Activated CD8-positive, alpha-beta memory T cell treated with anti-CD3 and anti-CD28 coated beads, Interleukin-2, amount 10 ng/mL, durations not matched to agents 7 days and 5 days (primary cell): Measurements from ENCODE around the gene VMP1. TPM values are rescaled to one million over a fixed set of nuclear protein-coding genes. Genes with fewer than 3 reads are reported as not detected.
"Not testable (repeated sequence)": the region's sequence is repeated elsewhere in the genome, so short reads cannot be mapped to it uniquely, and the experiment has no call there.

Source experiments
- ATAC-seq: fragments of 150-1000 bp; cut with Tn5 transposase; one replicate; pipeline ENCODE4 v1.10.0; 2021; ENCODE audit warnings: moderate library complexity
- CTCF ChIA-PET: fragments of 350-600 bp; sonication (Branson Sonifier 250); formaldehyde crosslinking; loops from one replicate; lab custom pipeline; 2021; ENCODE audit warnings: antibody characterized with exemption; lab: Charles Lee
- DNase-seq: peaks from one replicate; pipeline ENCODE4 v3.0.0-alpha.2; 2020
- H3K27ac Mint-ChIP-seq: one replicate; pipeline ENCODE4 v1.8.0; 2021; ENCODE audit warnings: mild to moderate bottlenecking, mixed read lengths
- H3K27me3 Mint-ChIP-seq: one replicate; pipeline ENCODE4 v1.8.0; 2021; ENCODE audit warnings: mixed read lengths
- H3K36me3 Mint-ChIP-seq: one replicate; pipeline ENCODE4 v1.8.0; 2021; ENCODE audit warnings: mild to moderate bottlenecking, mixed read lengths
- H3K4me1 Mint-ChIP-seq: one replicate; pipeline ENCODE4 v1.8.0; 2021; ENCODE audit warnings: mixed read lengths
- H3K4me3 Mint-ChIP-seq: one replicate; pipeline ENCODE4 v1.8.0; 2021; ENCODE audit warnings: mild to moderate bottlenecking, moderate library complexity, mixed read lengths
- H3K9me3 Mint-ChIP-seq: one replicate; pipeline ENCODE4 v1.8.0; 2022; ENCODE audit warnings: low read depth, mixed read lengths
- total RNA-seq, 2 experiments: library from RNA; stranded (reverse); gene quantifications; one replicate each; pipeline ENCODE4 v1.2.3, GENCODE V29; 2021

VMP1 gene
- total RNA-seq, 2 experiments from 2014 or later: 279 to 396 TPM

- CTCF ChIA-PET: interaction anchor here (0.6 to 4.3 kb wide), 7 partner anchors 17 to 78 kb away, joined by 3 to 30 read pairs (median 4); partner anchors contain the start of genes RPS6KB1 and TUBD1
- Mint-ChIP-seq H3K9me3 (no peaks in the 10 kb centered on the region), H3K36me3 (peaks cover 26% of the 10 kb centered on the region), H3K27me3 (no peaks in the 10 kb centered on the region), H3K27ac (peak overlapping the region; percentile 98), H3K4me1 (peaks cover 80% of the 10 kb centered on the region), H3K4me3 (peak overlapping the region; percentile 74)
- DNase-seq: no peak
- ATAC-seq: no peak
Measured at GRCh38 chr17:59830846-59831486, 123.5 kb downstream of the VMP1 start.

DNA sequence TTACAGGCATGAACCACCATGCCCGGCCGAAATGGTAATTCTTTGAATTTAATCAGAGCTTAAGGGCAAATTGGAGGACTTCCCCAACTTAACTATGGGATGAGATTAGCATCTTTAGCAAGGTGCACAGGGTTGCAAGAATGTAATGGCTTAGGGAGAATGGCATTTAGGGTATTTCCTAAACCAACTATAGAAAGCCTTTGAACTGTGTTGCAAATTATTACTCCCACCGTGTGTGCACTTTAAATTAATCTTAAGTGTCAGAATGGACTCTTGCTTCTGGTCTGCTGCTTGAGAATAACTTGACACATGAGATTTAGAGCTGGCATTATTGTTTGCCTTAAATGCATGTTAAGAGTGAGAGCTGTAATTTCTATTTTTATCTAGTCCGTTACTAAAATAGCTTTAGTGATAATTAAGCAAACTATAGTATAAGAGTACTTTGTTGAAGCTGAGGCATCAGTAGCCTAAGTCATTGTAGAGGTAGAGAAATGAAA, 125.5 kb downstream of the VMP1 start:
- CTCF ChIA-PET: interaction anchor here (1.6 to 4.3 kb wide), 3 partner anchors 16 to 80 kb away, joined by 3 to 30 read pairs (median 13); no protein-coding TSS in a partner anchor
- no peak for DNase-seq
- peaks cover 75% of the 10 kb centered on the region for H3K4me1 Mint-ChIP-seq

GRCh38 chr17:59837308-59838051, 130.0 kb downstream of the VMP1 start:
- DNase-seq (peak; percentile 88), ATAC-seq (peak; percentile 86)
- Mint-ChIP-seq H3K4me3 (peak overlapping the region; percentile 95), H3K27me3 (no peaks in the 10 kb centered on the region), H3K4me1 (peaks cover 38% of the 10 kb centered on the region), H3K36me3 (peaks cover 53% of the 10 kb centered on the region), H3K27ac (peak overlapping the region; percentile 100), H3K9me3 (no peaks in the 10 kb centered on the region)
- CTCF ChIA-PET: interaction anchor here (0.7 to 10.8 kb wide), 5 partner anchors 8 to 83 kb away, joined by 3 to 90 read pairs (median 13); no protein-coding TSS in a partner anchor

More for the DNA sequence above, 125.5 kb downstream of the VMP1 start:
- H3K9me3 Mint-ChIP-seq: no peaks in the 10 kb centered on the region
- H3K4me3 Mint-ChIP-seq: peak overlapping the region; percentile 10
- ATAC-seq: no peak
- H3K27me3 Mint-ChIP-seq: no peaks in the 10 kb centered on the region
- H3K36me3 Mint-ChIP-seq: peaks cover 20% of the 10 kb centered on the region
- peak overlapping the region; percentile 88 for H3K27ac Mint-ChIP-seq

DNA sequence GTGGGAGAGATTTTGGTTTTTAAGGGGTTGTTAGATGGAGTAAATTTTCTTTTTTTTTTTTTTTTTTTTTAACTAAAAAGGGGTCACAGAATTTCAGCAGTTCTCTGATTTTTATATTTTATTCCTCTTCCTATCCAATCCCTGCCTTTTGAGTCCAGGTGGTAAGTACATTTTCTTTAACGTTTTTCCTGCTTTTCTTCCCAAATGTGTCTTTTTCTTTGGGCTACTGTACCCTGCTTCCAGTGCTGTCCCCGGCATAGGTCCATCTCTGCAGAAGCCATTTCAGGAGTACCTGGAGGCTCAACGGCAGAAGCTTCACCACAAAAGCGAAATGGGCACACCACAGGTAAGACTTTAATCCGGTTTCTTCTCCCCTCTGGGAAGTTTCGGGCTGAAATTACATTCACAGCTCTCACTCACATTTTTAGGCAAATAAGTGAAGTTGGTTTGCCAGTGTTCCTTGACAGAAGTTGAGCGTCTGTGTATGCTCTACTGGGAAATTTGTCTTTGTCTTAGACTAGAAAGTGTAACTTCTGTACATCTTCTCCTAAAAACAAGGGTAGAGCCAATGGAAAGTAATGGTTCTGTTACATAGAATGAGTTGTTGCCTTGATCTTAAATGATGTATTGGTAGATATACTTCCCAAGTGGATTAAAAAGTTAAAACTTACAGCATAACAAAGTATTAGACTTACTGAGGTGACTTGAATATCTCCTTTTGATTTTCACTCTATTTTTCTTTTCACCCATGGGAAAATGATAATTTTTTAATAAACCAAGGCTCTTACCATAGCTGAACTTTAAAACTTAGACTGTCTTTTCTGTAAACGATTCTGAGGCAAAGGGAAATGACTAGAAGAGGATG, 130.8 kb downstream of the VMP1 start:
- H3K36me3 Mint-ChIP-seq: peaks cover 57% of the 10 kb centered on the region
- peak overlapping the region; percentile 100 for H3K27ac Mint-ChIP-seq
- DNase-seq: peak; percentile 73
- ATAC-seq: no peak
- no peaks in the 10 kb centered on the region for H3K27me3 Mint-ChIP-seq
- no peaks in the 10 kb centered on the region for H3K9me3 Mint-ChIP-seq
- H3K4me3 Mint-ChIP-seq: peak overlapping the region; percentile 95
- H3K4me1 Mint-ChIP-seq: peaks cover 40% of the 10 kb centered on the region
- CTCF ChIA-PET: interaction anchor here (0.7 to 10.8 kb wide), 5 partner anchors 9 to 84 kb away, joined by 3 to 90 read pairs (median 13); no protein-coding TSS in a partner anchor

GRCh38 chr17:59839651-59840328, 132.3 kb downstream of the VMP1 start:
- DNase-seq (no peak), ATAC-seq (no peak)
- Mint-ChIP-seq H3K4me1 (peaks cover 42% of the 10 kb centered on the region), H3K9me3 (no peaks in the 10 kb centered on the region), H3K27me3 (no peaks in the 10 kb centered on the region), H3K27ac (peak overlapping the region; percentile 100), H3K4me3 (peak overlapping the region; percentile 95), H3K36me3 (peaks cover 55% of the 10 kb centered on the region)
- CTCF ChIA-PET: interaction anchor here (1.8 to 10.8 kb wide), 3 partner anchors 10 to 86 kb away, joined by 9 to 90 read pairs (median 10); no protein-coding TSS in a partner anchor

- Mint-ChIP-seq H3K9me3 (no peaks in the 10 kb centered on the region), H3K27ac (peak overlapping the region; percentile 100), H3K4me1 (peaks cover 48% of the 10 kb centered on the region), H3K36me3 (peaks cover 55% of the 10 kb centered on the region), H3K27me3 (no peaks in the 10 kb centered on the region), H3K4me3 (peak overlapping the region; percentile 95)
- ATAC-seq (no peak), DNase-seq (no peak)
- CTCF ChIA-PET: interaction anchor here (1.2 to 10.8 kb wide), 3 partner anchors 13 to 87 kb away, joined by 3 to 90 read pairs (median 9); no protein-coding TSS in a partner anchor
Measured at GRCh38 chr17:59840329-59841090, 133.1 kb downstream of the VMP1 start.

- DNase-seq: peak; percentile 63
- peak overlapping the region; percentile 100 for H3K27ac Mint-ChIP-seq
- peaks cover 52% of the 10 kb centered on the region for H3K4me1 Mint-ChIP-seq
- H3K36me3 Mint-ChIP-seq: peaks cover 55% of the 10 kb centered on the region
- CTCF ChIA-PET: interaction anchor here (1.2 to 10.8 kb wide), 5 partner anchors 9 to 89 kb away, joined by 3 to 90 read pairs (median 4); no protein-coding TSS in a partner anchor
- H3K27me3 Mint-ChIP-seq, ATAC-seq, H3K9me3 Mint-ChIP-seq: not testable (repeated sequence)
- peak overlapping the region; percentile 95 for H3K4me3 Mint-ChIP-seq
Measured at GRCh38 chr17:59841091-59841881, 133.8 kb downstream of the VMP1 start.

DNA sequence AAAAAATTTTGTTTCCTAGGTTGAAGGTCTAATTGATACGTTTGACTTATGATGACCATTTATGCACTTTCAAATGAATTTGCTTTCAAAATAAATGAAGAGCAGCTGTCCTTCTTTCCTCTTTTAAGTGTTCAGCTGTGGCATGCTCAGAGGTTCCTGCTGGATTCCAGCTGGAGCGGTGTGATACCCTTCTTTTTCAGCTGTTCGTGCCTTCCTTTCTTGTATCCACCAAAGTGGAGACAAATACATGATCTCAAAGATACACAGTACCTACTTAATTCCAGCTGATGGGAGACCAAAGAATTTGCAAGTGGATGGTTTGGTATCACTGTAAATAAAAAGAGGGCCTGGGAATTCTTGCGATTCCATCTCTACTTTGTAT, 134.4 kb downstream of the VMP1 start:
- not testable (repeated sequence) for H3K27me3 Mint-ChIP-seq, H3K9me3 Mint-ChIP-seq, ATAC-seq, DNase-seq
- Mint-ChIP-seq H3K4me3 (peak overlapping the region; percentile 95), H3K27ac (peak overlapping the region; percentile 100), H3K4me1 (peaks cover 53% of the 10 kb centered on the region), H3K36me3 (peaks cover 55% of the 10 kb centered on the region)
- CTCF ChIA-PET: interaction anchor here (1.2 to 10.8 kb wide), 6 partner anchors 10 to 90 kb away, joined by 3 to 90 read pairs (median 4); no protein-coding TSS in a partner anchor

DNA sequence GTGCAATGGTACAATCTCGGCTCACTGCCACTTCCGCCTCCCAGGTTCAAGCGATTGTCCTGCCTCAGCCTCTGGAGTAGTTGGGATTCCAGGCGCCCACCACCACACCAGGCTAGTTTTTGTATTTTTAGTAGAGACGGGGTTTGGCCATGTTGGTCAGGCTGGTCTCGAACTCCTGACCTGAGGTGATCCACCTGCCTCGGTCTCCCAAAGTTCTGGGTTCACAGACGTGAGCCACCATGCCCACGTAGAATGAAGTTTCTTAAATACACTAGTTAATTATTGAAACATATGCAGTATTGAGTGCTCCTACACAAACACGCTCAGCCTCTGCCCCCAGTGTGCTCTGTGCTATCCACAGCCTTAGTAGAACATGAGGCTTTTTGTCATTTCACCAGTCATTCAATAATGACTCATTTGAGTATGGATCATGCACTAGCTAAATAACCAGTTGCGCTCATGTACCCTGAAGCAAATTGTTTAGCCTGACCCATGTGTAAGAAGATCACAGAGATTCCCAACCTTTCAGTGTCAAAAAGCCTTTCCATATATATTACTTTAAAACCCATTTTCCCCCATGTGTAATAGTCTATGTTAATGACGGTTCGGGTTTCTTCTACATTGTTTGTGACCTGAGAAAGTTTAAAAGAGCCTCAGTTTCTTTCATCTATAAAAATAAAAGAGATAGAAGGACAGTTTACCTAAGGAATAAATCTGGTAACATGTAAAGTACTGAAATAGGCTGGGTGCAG, 135.6 kb downstream of the VMP1 start:
- DNase-seq (peak; percentile 83), ATAC-seq (peak; percentile 68)

DNA sequence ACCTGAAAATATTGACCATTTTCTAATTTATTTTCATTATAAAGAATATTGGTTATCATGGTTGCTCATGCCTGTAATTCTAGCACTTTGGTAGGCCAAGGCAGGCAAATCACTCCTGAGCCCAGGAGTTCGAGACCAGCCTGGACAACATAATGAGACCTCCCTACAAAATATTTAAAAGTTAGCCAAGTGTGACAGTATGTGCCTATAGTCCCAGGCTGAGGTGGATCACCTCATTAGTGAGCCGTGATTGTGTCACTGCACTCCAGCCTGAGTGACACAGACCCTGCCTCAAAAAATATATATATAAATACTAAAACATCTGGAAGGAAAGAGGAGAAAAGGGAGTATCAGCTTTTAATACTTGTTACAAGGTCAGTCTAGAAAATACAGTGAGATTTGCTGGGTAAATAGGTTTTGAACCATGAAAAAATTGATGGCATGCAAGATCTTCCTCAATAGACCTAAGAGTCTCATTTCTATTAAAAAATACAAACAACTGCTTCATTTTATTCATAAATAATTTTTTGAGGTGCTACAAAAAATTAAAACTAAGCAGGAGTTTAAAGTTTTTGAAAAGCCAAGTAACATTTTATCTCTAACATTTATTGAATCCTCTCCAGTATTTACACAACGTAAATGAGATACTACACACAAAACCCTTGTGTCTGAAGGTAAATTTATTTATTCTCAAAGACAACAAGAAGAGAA, 137.6 kb downstream of the VMP1 start:
- H3K4me1 Mint-ChIP-seq: peaks cover 70% of the 10 kb centered on the region
- CTCF ChIA-PET: interaction anchor here (2.7 to 10.8 kb wide), 3 partner anchors 60 to 92 kb away, joined by 13 to 90 read pairs (median 71); no protein-coding TSS in a partner anchor
- ATAC-seq (no peak), DNase-seq (no peak)
- H3K4me3 Mint-ChIP-seq: peak overlapping the region; percentile 13
- H3K27ac Mint-ChIP-seq: peak overlapping the region; percentile 100
- peaks cover 31% of the 10 kb centered on the region for H3K36me3 Mint-ChIP-seq
- no peaks in the 10 kb centered on the region for H3K27me3 Mint-ChIP-seq
- no peaks in the 10 kb centered on the region for H3K9me3 Mint-ChIP-seq

More for the DNA sequence above, 135.6 kb downstream of the VMP1 start:
- Mint-ChIP-seq H3K4me1 (peaks cover 53% of the 10 kb centered on the region), H3K36me3 (peaks cover 51% of the 10 kb centered on the region), H3K9me3 (no peaks in the 10 kb centered on the region), H3K4me3 (peak overlapping the region; percentile 95), H3K27me3 (no peaks in the 10 kb centered on the region), H3K27ac (peak overlapping the region; percentile 100)
- CTCF ChIA-PET: interaction anchor here (0.6 to 10.8 kb wide), 8 partner anchors 14 to 131 kb away, joined by 3 to 90 read pairs (median 4); no protein-coding TSS in a partner anchor
